ENCODE measurements around the gene GOLGA1.

- no peak for TF ChIP-seq CTCF (IDR thresholded peaks at IDR 0.05; ENCODE audit: poor library complexity, severe bottlenecking)
- TF ChIP-seq POLR2AphosphoS5 (IDR thresholded peaks at IDR 0.05), result no peak
- no peak for TF ChIP-seq RAD21 (conservative IDR thresholded peaks at IDR 0.05)
- TF ChIP-seq EZH2 (IDR thresholded peaks at IDR 0.05; ENCODE audit: borderline replicate concordance, insufficient read depth, low read length, poor library complexity, severe bottlenecking), result no peak
- TF ChIP-seq SMC3 (conservative IDR thresholded peaks at IDR 0.05; ENCODE audit: poor library complexity), result no peak
- TF ChIP-seq EP300 (conservative IDR thresholded peaks at IDR 0.05; ENCODE audit: poor library complexity, severe bottlenecking), result no peak
- TF ChIP-seq, protein P1, sequence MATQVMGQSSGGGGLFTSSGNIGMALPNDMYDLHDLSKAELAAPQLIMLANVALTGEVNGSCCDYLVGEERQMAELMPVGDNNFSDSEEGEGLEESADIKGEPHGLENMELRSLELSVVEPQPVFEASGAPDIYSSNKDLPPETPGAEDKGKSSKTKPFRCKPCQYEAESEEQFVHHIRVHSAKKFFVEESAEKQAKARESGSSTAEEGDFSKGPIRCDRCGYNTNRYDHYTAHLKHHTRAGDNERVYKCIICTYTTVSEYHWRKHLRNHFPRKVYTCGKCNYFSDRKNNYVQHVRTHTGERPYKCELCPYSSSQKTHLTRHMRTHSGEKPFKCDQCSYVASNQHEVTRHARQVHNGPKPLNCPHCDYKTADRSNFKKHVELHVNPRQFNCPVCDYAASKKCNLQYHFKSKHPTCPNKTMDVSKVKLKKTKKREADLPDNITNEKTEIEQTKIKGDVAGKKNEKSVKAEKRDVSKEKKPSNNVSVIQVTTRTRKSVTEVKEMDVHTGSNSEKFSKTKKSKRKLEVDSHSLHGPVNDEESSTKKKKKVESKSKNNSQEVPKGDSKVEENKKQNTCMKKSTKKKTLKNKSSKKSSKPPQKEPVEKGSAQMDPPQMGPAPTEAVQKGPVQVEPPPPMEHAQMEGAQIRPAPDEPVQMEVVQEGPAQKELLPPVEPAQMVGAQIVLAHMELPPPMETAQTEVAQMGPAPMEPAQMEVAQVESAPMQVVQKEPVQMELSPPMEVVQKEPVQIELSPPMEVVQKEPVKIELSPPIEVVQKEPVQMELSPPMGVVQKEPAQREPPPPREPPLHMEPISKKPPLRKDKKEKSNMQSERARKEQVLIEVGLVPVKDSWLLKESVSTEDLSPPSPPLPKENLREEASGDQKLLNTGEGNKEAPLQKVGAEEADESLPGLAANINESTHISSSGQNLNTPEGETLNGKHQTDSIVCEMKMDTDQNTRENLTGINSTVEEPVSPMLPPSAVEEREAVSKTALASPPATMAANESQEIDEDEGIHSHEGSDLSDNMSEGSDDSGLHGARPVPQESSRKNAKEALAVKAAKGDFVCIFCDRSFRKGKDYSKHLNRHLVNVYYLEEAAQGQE (IDR thresholded peaks at IDR 0.05; ENCODE audit: borderline replicate concordance), result no peak
- no peak for TF ChIP-seq TAF1 (IDR thresholded peaks at IDR 0.05; ENCODE audit: low read depth)
- no peak for TF ChIP-seq MXI1 (conservative IDR thresholded peaks at IDR 0.05; ENCODE audit: poor library complexity, severe bottlenecking)
Observed at GRCh38 chr9:124887832-124888231, 53.1 kb downstream of the GOLGA1 start.
